NCI-H1092 treated with DMSO at 0.1 percent for 48 hours (cell line): ENCODE measurements around the gene KYAT1.
A peak's percentile ranks its signal among the peaks of the same experiment; 100 is the strongest.

ENCODE experiments used
- DNase-seq: peaks from one replicate; lab custom pipeline; 2025; lab: John Stamatoyannopoulos, UW

The KYAT1 gene

GRCh38 chr9:128838338-128838737, 43.4 kb downstream of the KYAT1 start:
- DNase-seq, result no peak

- DNase-seq, result no peak
Observed at GRCh38 chr9:128836509-128837145, 45.1 kb downstream of the KYAT1 start.

GRCh38 chr9:128835246-128836210, 46.2 kb downstream of the KYAT1 start:
- DNase-seq, result no peak

GRCh38 chr9:128833696-128834095, 48.1 kb downstream of the KYAT1 start:
- no peak for DNase-seq

DNA sequence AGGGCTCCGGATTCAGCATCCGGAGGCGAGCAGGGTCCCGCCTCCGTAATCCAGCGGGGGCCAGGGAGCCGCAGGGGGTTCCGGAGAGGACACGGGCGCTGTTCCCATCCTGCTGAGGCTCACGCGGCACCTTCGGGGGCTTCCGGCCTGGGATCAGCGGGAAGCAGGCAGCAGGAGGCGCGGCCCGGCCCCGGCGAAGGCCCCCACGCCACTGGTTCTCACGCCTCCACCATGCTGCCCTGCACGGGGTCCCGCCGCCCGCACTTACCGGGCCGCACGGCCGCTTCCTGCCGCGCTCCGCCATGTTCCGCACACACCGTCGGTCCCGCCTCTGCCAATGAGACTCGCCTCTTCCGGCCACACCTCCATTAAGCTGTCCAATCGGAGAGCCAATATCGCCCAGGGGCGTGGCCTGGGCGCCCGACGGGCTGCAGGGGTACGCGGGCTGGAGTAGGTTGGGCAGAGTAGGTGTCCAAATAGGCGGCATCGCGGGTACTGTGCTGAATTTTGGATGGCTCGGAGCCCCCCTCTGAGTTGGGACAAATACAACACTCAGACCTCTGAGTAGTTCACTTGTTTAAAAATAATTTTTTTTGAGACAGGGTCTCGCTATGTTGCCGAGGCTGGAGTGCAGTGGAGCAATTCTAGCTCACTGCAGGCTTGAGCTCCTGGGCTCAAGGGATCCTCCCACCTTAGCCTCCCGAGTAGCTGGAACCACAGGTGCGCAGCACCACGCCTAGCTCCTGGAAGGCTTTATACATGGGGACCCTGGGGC, 52.1 kb downstream of the KYAT1 start, which contains the start of gene SPOUT1:
SPOUT1 (minus strand) TSS at position 318 of the 775 bp plus-strand sequence; CDS start at position 304, 14 bp downstream.
- DNase-seq, result peak; percentile 95

DNA sequence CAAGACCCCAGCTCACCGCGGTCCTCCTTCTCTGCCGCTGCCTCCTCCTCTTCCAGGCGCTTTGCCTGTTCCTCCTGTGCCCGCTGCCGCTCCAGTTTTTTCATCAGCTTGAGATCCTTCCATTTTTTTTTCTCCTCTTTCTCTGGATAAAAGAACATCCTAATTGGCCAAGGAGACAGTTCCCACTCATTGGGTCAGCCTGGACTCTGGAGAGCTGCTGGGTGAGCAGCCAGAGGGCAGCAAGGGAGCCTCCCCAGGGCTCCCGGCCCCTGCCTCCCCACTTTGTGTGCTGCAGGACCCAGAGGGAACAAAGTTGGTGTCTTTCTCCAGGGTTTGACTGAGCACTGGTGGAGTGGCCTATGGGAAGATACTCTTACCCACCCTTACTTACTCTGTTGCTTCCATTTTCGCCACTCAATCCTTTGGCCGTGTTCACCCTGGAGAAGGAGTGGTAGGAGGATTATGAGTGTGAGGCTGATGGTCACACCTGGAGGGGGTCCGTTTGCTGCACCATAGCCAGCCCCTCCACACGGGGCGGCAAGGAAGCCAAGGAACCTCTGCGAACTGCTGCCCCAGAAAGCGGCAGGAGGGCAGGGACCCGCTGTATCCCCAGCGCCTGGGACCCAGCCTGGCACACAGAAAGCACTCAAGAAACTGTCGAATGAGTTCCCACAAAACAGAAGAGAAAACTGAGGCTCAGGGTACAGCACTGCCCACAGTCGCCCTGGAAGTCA, 52.9 kb downstream of the KYAT1 start:
- DNase-seq, result no peak

GRCh38 chr9:128828267-128828666, 53.5 kb downstream of the KYAT1 start:
- DNase-seq, result no peak

DNA sequence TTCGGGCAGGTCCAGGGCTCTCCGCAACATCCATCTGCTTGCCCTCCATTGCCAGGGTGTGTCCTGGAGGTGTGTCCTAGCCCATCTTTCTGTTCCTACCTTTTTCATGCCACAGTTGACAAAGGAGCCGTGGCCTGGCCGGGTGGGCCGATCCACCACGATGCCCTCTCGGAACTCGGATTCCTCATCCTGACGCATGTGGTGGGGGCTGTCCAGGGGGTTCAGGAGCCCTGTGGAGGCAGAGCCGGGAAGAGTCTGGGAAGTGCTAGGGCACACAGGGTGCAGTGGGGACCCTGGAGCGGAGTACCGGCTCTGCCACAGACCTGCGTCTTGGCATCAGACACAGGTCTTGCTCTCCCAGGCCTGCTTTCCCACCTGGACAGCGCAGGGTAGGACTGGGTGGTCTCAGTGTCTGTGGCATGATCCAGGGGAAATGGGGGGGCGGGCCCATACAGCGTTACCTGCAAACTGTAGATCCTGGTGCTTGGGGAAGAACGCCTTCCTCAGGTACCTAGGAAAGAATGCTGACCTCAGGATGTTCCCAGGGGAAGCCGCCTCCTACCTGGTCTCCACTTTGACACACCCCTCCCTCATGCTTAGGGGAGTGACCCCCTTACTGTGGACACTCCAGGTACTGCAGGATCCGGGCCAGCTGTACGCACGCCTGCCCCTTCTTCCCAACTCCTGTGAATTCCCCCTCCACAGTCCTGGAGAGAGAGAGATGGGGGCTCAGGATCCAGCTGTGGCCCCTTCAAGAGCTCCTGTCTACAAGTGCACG, 55.6 kb downstream of the KYAT1 start:
- DNase-seq, result no peak

- no peak for DNase-seq
Observed at GRCh38 chr9:128824911-128825310, 56.8 kb downstream of the KYAT1 start.

DNA sequence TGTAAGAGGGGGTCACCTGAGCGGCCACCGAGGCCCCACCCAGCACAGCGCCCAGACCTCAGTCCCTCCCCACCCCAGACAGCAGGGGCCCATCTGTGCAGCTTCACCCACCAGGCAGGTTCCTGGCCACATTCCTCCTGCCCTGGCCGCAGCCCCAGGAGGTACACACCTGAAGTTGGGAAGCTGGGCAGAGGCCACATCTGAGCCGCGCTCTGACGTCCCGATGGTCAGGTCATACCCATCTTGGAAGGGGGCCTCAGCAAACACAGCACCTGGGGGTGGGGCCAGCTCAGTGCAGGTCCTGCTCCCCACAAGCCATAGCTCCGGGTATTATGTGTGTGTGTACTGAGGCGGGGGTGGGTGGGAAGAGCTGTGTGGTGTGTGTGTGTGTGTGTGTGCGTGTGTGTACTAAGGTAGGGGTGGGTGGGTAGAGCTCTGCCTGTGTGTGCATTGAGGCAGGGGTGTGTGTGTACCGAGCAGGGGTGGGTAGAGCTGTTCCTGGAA, 57.8 kb downstream of the KYAT1 start:
- no peak for DNase-seq

GRCh38 chr9:128823362-128823902, 58.3 kb downstream of the KYAT1 start:
- no peak for DNase-seq

DNA sequence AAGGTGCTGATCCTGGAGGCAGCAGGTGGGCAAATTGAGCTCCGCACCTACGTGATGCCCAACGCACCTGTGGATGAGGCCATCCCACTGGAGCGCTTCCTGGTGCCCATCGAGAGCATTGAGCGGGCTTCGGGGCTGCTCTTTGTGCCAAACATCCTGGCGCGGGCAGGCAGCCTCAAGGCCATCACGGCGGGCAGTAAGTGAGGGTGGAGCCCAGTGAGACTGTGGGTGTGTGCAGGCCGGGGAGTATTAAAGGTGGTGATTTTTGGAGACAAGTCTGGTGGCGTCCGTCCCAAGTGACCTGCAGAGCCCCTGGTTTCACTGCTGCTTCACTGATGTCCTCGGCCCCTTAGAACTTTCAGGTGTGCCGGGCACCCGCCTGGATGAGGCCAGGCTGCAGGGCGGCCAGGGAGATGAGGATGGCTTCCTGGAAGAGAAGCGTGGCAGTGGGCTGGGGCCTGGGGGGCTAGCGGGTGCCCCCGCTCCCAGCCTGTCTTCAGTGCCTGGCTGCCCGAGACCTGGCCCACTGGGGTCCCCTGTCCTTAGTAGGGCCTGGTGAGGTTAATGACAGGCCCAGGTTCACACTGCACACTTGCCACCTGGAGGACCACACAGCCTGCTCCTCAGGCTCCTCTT, 59.2 kb downstream of the KYAT1 start:
- no peak for DNase-seq

- no peak for DNase-seq
Observed at GRCh38 chr9:128821584-128822406, 60.0 kb downstream of the KYAT1 start.

DNA sequence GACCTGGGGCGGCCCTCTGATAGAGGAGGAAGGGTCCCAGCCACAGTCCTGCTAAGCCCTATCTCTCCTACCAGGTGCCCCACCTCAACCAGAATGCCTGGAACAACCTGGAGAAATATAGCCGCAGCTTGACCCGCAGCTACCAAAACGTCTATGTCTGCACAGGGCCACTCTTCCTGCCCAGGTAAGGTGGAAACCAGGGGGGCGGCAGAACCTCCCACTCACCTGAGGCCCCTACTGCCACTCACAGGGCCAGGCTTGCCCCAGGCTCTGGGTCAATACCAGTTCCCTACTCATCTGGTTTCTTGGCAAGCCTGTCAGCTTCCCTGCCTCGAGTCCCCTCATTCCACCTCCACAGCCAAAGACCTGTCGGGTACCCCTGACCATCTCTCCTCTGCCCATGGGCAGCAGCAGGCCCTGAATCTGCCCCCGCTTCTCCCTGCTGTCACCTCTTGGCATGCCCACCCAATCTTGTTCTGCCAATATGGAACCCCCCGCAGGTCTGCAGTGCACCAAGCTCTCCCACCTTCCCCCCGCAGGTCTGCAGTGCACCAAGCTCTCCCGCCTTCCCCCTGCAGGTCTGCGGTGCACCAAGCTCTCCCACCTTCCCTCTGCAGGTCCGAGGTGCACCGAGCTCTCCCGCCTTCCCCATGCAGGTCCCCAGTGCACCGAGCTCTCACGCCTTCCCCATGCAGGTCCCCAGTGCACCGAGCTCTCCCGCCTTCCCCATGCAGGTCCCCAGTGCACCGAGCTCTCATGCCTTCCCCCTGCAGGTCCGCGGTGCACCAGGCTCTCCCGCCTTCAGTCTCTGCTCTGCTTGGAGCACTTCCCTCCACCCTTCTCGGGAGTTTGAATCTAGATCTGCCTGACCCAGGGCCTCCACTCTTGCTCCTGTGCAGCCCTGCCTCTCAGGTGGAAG, 60.8 kb downstream of the KYAT1 start:
- DNase-seq, result no peak

DNA sequence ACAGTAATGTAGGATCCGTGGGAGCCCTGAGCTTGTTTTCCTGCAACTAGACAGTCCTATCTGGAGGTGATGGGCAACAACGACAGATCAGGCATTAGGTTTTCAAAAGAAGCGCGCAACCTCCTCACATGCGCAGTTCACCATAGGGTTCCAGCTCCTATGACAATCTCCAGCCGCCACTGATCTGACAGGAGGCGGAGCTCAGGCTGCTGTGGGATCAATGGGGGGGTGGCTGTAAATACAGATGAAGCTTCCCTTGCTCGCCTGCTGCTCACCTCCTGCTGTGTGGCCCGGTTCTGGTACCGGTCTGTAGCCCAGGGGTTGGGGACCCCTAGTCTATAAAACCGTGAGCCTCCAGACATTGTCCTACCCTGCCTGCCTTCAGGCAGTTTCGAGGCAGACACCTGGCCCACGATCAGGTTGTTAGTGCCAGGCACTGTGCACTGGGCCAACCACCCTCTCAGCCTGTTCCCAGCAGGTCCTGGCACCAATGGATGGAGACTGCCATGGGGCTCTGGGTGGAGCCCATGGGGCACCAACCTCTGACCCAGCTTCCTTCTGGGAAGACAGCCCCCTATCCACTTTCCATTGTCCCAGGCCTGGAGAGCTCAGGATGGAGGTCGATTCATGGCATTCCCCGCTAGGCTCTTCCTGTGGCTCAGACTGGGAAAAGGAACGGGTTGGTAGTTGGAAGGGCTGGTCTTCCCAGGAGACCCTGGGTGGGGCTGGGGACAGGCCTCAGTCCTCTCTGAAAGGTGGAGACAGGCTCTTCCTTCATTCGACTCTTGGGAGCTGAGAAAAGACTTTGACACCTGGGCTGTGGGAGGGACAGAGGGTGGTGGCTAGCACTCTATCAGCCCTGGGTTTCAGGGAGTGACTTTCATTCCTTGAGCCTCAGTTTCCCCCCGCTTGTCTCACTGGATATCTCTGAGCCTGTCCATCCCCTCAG, 61.8 kb downstream of the KYAT1 start:
- no peak for DNase-seq

- peak; percentile 39 for DNase-seq
Observed at GRCh38 chr9:128818839-128819715, 62.7 kb downstream of the KYAT1 start.
